ENCODE data around the gene NET1.

GRCh38 chr10:5411941-5412276 is 448 bp upstream of the NET1 start:
- TF ChIP-seq CTCF (IDR thresholded peaks at IDR 0.05; ENCODE audit: extremely low read depth in 1 of 2, insufficient read depth in 1 of 2, low read depth in 1 of 2, low read length in 2 of 2) (no peak), MYC (IDR thresholded peaks at IDR 0.05; ENCODE audit: low read depth, low read length) (no peak), MAX (IDR thresholded peaks at IDR 0.05; ENCODE audit: insufficient read depth, insufficient read length) (no peak), FOS (IDR thresholded peaks at IDR 0.05; ENCODE audit: borderline replicate concordance, insufficient read depth, low read length) (no peak), EZH2 (IDR thresholded peaks at IDR 0.05; ENCODE audit: borderline replicate concordance, low read depth, low read length, severe bottlenecking) (no peak), POLR2AphosphoS5 (IDR thresholded peaks at IDR 0.05; ENCODE audit: insufficient read depth, low read depth, low read length) (no peak), POLR2A (IDR thresholded peaks at IDR 0.05; ENCODE audit: low read depth, low read length) (no peak), JUN (IDR thresholded peaks at IDR 0.05; ENCODE audit: borderline replicate concordance, insufficient read depth, insufficient read length, low read depth) (no peak), GATA2 (IDR thresholded peaks at IDR 0.05; ENCODE audit: insufficient read depth, insufficient read length, low read depth, low read length) (no peak)
